ENCODE results near the gene FZD4.
"Not testable (repeated sequence)": the region's sequence is repeated elsewhere in the genome, so short reads cannot be mapped to it uniquely, and the experiment has no call there.

FZD4 gene

DNA sequence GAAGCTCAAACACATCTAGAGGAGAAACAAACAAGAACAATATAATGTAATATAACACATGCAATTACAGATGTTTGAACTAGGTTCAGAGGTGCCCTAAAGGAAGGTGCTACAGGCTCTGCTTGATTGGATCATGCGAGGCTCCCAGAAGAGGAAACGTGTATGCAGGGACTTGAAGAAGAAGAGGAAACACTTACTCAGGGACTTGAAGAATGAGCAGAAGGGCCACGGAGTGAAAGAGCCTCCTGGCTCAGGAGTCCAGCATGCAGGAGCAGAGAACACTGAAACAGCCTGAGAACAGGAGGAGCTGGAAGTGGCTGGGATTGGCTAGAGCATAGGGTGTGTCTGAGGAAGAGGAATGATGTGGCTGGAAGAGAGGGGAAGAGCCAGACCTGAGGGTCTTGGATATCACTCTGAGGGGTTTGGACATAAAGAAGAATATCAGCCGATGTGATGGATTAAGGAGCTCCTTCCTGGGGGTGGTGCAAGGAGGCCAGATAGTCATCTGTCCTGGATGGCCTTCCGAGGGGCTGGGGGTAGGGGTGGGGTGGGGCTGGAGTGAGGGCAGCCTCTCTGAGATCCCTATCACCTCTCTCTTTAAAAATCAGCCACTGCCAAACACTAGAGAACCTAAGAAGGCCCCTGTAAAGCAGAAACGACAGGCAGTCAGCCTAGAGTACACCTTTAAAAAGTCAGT lies 16.8 kb downstream of the FZD4 start:
- DNase-seq (ENCODE audit: low read depth in 2 of 2), result no peak

DNA sequence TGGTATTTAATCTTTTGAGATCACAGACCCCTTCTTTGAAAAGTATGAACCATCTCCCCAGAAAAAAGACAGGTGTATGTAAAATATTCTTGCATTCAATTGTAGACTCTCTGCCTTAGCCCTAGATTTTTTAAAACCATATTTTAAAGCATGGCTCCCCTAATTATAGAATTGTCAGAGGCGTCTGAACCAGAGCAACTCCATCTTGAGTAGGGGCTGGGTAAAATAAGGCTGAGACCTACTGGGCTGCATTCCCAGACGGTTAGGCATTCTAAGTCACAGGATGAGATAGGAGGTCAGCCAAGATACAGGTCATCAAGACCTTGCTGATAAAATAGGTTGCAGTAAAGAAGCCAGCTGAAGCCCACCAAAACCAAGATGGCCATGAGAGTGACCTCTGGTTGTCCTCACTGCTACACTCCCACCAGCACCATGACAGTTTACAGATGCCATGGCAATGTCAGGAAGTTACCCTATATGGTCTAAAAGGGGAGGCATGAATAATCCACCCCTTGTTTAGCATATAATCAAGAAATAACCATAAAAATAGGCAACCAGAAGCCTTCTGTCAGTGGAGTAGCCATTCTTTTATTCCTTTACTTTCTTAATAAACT lies 17.9 kb downstream of the FZD4 start:
- DNase-seq (ENCODE audit: low read depth in 2 of 2), result not testable (repeated sequence)

DNA sequence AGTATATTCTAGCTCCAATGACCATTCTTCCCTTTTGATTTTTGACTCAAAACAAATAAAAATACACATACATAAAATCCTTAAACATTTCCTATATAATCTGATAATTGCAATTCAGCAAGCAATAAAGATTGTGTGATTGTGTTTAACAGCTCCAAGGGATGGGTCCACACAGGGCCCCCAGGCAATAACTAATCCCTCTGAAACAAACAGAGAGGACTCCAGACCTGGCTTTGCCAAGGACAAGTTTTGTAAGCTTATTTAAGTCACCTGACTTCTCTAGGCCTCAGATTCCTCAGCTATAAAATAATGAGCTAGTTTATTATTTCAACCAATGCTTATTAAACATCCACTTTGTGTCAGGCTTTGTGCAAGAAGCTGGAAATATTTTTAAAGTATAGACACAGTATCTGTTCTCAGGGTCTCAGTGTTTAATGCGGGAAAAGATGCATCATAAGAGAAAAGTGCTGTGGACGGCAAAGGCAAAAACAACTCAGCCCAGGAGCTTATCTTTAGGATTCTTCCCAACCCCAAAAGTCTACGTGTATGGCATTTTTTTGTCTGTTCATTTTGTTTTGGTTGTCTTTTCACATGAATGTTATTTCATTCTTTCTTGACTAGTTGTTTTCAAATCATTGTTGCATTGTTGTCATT lies 20.1 kb downstream of the FZD4 start:
- no peak for DNase-seq (ENCODE audit: low read depth in 2 of 2)

DNA sequence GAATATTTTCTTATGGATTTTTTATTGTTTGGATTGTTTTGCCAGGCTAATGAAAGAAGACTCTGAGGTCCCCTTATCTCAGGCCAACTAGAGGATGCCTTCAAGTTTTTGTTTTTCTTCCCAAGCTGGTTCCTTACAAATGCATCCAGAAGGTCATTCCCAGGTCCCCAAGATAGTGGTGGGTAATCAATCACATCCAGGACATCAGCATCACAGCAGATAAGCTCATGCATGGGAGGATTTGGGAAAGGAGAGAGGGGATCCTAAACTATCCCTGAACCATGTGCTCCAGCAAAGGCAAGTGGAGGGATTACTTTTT lies 20.7 kb downstream of the FZD4 start:
- no peak for DNase-seq (ENCODE audit: low read depth in 2 of 2)

DNA sequence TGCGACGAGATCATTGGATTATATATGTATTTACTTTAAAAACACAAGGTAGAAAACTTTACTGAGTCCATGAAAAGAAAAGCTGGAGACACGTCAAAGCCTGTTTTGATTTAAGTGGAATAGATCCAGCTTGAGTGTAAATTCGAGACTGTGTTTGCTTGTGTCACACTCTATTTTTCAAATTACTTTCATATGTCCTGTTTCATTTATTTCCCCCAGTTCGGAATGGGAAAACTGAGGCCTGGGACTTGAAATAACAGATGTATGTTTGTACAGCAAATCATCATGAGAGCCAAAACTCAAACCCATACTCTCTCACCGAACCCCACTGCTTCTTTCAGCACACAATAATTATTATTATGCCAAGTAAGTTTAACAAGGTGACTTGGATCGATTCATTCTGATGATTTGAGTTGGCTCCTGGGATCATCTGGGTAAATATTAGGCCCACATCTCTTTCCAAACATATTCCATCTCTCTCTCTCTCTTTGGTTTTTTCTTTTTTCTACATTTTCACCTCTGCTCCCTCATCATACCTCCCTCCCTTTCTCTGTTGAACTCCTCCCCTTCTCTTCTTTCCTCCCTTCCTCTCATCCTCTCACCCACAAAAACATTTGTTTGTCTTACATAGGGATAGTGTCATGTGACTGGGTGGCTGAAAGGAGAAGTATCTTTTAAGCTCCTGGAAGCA lies 21.2 kb downstream of the FZD4 start:
- no peak for DNase-seq (ENCODE audit: low read depth in 2 of 2)

DNA sequence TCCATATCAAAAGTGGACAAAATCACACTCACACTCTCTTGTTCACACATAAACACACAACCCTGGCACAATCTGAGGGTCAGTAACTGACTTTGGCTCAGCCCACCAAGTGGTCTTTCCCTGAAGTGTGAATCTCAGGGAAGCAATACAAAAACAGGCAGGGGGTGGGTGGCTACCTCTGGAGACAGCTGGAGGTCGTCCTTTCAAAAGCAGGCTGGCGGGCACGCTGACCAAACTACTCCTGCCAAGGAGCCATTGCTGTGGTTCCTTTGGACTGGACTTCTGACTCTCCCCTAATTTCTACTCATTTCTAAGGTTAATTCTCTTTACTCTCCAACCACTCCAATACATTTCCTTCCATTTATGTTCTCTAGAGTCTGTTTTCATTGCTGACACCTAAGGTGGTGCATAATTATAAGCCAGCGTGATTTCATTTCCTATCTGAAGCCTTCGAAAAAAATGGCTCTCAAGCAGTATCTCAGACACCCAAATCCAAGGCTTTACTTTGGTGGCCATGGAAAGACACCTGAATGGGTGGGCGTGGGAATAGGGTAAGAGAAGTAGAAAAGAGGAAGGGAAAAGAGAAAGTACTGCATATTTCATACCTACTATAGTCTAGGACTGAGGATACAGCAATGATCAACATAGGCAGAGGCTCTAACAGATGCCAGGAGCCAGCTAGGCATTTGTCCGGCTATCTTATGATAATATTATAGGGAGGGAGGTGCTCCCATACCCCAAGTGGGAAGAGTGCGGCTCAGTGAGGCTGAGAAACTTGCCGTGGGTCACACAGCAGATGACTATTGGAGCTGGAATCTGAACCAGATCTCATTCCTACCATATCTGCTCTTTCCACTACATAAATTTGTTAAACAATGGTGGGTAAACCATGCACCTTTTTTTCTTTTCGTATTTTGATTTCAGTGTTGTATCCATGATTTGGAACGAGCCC lies 22.0 kb downstream of the FZD4 start:
- no peak for DNase-seq (ENCODE audit: low read depth in 2 of 2)

DNA sequence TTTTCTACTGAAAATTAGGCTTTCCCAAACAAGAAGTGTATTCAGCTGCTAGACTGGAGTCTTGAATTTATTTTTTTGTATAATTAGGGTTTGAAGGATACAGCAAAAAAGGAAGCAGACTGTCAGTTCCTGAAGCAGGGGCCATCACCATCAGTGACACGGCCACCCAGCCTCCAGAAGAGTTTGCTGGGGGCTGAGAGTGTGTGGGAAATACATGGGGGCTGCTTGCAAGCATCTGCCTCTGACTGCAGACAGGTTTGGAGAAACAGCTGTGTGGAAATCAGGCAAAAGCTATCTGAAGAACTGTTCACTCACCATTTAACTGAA lies 23.0 kb downstream of the FZD4 start:
- DNase-seq (ENCODE audit: low read depth in 2 of 2), result no peak

DNA sequence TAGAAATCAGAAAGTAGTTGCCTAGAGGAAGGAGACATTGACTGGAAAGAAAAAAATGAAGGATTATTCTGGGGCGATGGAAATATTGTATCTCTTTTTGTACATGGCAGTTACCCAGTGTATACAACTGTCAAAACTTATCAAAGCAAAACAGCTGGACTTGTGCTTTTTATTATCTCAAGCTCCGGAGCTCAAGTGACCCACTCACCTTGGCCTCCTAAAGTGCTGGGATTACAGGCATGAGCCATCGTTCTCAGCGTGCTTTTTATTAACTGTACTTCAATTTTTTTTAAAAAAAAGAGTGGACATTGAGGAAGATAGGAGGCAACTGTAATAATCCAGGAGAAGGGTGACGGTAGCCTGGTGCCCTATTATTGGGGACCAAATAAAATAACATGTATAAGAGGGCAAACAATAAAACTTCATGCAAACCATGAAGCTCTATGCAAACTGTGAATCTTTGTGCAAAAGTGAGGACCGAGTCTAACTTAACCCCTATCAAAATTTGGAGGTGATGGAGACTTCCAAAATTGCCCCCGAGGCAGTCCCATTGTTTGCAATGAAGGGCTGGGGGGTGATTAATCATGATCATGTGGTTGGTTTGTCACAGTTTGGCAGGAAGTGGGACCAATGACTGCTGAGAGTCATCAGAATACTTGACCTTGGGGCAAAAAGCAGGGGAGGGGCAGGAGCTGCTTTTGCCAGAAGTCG lies 23.5 kb downstream of the FZD4 start:
- DNase-seq (ENCODE audit: low read depth in 2 of 2), result no peak

DNA sequence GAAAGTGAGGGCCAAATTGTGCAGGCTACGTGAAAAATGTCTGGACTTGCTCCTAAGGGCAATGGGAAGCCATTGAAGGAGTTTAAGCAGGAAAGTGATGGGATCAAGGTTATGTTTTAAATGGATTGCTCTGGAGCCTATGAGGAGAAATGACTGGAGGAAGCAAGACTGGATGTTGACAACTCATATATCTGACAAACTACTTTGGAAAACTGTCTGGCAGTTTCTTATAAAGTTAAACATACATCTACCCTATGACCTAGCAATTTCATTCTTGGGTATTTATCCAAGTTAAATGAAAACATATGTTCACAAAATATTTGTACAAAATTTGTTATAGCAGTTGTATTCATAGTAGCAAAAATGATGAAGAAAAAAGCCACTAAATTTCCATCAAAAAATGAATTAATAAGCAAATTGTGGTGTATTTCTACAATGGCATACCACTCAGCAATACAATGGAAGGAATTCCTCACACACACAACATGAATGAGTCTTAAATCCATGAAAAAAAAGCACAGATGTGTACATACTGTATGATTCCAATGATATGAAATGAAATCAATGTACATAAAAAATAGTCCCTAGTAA lies 24.1 kb downstream of the FZD4 start:
- no peak for DNase-seq (ENCODE audit: low read depth in 2 of 2)

DNA sequence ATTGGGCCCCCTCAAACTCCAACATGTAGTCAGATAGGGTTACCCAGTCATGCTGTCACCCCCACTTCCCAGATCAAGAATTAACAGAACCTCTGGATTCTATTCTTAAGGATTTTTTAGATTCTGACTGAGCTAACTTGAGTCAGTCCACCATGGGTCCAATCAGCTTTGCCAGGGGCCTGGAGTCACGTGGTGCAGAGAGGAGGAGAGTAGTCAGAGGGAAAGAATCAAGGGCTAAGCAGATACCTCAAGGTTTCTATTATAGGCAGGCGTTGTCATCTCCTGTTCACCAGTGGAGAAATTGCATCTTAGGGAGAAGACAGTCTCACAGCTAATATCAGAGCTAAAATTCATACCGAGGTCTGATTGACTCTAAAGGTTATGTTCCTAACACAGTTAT lies 28.2 kb downstream of the FZD4 start:
- no peak for DNase-seq (ENCODE audit: low read depth in 2 of 2)

DNA sequence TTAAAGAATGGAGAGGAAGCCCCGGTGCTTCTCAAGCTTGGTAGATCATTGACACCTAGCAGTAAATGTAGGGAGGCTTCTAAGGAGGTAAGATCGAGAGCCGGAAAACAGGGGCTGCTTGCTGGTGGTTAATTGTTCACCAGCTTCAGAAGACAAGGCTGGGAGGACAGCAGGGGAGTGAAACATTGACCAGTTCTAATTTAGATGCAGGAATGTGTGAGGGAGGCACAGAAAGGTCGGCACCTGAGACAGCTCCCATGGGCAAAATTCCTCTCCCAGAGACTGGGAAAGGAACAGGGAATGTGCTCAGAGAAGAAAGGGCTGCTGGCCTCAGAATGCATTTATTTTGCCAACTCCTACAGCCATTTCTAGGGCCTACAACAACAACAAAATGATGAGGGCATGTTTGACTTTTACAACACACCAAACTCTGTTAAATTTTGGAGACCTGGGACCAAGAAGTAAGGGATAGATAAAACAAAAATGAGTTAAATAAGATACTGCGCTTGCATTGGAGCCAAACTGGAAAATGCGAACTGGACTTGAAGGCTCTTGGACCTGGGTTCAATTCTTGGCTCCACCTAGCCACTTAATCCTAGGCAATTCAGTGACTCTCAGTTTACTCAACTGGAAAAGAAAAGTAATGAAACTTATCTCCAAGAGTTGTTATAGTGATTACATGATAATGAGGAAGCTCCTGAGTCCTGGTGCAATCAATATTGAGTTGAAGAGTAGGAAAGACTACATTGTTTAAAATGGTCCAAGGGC lies 31.0 kb downstream of the FZD4 start:
- no peak for DNase-seq (ENCODE audit: low read depth in 2 of 2)

DNA sequence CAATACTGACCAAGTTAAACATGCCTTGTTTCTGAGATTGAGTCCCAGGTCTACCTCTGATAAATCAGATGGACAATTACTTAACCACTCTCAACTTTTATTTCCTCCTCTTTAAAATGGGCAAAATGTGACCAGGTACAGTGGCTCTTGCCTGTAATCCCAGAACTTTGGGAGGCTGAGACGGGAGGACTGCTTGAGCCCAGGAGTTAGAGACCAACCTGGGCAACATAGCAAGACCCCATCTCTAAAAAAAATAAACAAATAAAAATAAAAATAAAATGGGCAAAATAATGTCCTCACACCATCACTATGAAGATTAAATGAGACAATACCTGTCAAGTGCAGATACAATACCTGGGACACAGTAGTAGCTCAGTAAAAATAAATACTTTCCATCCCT lies 33.0 kb downstream of the FZD4 start:
- DNase-seq (ENCODE audit: low read depth in 2 of 2), result no peak

DNA sequence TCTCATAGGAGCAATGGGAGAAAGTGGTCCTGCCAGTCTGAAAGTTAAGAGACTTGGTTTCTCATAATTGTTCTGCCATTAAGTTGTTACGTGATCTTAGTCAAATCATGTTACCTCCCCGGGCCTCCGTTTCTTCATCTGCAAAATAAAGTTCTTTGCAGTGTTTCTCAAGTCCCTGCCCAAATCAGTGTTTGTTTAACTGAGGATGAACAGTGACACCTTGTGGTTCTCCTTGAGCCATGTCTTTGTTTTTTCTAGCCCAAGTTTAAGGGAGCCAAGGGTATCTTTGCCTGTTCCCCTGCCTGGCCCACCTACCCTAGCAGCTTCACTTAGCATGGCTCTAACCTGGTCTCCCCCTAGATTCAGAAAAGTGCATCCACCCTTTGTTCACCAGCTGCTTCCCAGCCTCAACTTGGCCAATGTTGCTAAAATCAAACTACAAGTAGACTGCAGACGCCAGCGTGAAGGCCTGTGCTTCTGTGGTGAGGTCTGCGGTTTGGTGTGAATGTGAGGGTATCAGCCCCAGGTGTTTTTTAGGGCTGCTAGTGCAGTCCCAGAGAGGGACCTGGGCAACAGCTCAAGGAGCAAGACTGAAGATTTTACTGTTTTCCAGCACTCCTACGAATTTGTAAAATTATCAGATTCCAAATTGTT lies 35.5 kb downstream of the FZD4 start:
- DNase-seq (ENCODE audit: low read depth in 2 of 2), result no peak

DNA sequence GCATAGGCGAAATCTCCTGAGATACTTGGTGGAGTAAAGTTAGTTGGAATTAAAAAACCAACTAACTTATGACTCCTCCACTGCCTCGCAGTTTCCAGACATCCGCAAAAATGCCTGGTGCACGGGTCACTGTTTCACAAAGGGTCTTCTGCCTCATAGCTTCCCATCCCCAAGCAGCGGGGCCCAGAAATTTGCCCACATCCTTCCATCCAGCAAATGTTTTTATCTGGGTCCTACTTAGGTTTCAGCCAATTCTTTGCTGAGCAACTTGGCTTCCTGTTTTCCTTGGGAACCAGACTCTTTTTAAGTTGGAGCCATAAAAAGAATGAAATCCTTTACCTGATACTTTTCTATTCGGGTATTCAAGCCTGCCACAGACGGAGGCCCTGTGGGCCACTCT lies 36.2 kb downstream of the FZD4 start:
- DNase-seq (ENCODE audit: low read depth in 2 of 2), result no peak

DNA sequence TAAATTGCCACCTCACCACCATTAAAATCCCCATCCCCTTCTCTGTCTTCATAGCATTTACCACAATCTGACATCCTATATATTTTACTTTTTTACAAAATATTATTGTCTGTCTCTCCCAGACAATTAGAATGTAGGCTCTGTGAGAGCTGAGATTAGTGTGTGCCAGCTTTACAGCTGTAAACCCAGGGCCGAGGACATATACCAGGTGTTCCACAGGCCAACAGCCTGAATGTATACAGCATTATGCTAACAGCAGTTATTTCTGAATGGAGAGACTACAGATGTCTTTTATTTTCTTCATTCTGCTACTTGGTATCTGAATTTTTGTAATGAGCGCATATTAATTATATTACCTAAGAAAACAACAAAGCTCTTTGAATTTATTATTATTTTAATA lies 36.7 kb downstream of the FZD4 start:
- no peak for DNase-seq (ENCODE audit: low read depth in 2 of 2)

DNA sequence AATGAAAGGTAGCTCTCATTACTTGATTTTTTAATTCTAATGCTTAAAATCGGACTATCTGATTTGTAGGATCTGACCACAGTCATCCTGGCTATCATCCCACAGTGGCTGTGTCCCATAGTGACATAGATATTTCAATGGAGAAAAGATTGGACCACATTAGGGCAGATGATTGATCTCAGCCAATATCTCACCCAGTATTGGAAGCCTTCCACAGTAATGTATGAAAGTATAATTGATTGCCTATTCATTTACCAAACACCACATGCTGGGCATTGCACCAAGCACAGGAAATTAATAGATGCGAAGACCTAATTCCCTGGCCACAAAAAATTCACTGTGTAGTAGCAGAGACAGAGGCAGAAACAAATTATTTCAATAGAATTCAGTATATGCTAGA lies 37.6 kb downstream of the FZD4 start:
- no peak for DNase-seq (ENCODE audit: low read depth in 2 of 2)

DNA sequence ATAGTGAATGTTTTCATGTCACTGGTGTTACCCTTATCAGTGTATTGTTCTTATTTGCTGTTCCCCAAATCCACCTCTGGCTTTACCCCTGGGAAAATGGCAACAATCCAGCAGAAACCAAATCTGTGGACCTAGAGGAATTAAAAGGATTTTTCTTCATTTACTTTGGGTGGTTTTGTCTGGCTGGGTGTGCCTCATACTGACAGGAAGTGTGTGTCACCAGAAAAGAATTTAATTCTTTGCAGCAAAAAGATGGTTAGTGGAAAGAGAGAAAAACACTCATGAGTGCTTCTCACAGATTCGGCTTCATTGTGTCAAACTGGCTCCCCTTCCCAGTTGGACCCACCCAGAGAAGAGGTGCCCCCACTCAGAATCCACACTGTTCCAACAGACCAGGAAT lies 38.9 kb downstream of the FZD4 start:
- DNase-seq (ENCODE audit: low read depth in 2 of 2), result no peak

DNA sequence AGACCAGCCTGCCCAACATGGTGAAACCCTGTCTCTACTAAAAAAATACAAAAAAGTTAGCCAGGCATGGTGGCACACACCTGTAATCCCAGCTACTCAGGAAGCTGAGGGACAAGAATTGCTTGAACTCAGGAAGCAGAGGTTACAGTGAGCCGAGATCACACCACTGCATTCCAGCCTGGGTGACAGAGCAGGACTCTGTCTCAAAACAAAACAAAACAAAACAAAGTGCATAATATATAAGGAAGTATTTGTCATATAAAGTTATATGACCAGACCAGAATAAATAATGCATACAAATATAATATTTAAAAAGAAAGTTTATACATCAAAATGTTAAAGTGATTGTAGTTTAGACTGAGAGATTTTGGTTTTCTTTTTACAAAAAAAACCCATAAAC lies 39.3 kb downstream of the FZD4 start:
- not testable (repeated sequence) for DNase-seq (ENCODE audit: low read depth in 2 of 2)

DNA sequence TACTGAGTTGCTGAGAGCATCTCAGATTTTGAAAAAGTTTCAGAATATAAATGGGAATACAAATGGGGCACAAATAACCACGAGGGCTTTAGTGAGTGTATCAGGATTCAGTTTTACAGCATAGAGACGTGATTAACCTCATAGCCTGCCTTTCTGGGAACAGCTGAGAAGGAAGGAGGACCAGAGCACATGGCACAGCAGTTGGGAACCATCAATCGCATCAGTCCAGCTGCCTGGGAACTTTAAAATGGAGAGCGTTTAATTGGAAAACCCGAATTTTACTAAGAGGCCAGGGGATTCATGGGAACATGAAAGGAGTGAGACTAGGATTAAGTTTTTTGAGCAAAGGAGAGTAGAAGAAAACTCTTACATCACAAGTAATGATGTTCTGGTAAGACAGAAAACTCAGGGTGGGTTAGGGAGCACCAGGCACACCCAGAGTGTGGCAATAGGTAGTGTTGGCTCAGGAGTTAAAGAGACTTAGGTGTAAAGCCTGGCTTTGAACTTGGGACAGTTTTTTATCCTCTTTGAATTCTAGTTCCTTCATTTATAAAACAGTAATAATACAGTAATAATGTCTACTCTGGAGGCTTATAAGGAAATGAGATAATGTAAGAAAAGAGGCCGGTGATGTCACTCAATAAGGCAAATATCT lies 40.2 kb downstream of the FZD4 start:
- no peak for DNase-seq (ENCODE audit: low read depth in 2 of 2)

All from stimulated activated CD8-positive, alpha-beta memory T cell treated with anti-CD3 and anti-CD28 coated beads, Interleukin-2, amount 100 ng/mL, for 1 hour (primary cell).